Measurements from ENCODE around the gene C8G.
A peak's percentile ranks its signal among the peaks of the same experiment; 100 is the strongest.

The C8G gene

GRCh38 chr9:136982232-136983051 is 37.4 kb downstream of the C8G start, which contains the start of gene LCNL1:
Gene LCNL1 (plus strand): TSS chr9:136982993. CDS start chr9:136983587, 594 bp downstream.
- no peak for DNase-seq (ENCODE audit: low spot score)

GRCh38 chr9:136983167-136983566 is 38.1 kb downstream of the C8G start:
- no peak for DNase-seq (ENCODE audit: low spot score)

GRCh38 chr9:136983656-136984314 is 38.7 kb downstream of the C8G start:
- no peak for DNase-seq (ENCODE audit: low spot score)

- no peak for DNase-seq (ENCODE audit: low spot score)
These were observed 39.5 kb downstream of the C8G start for GRCh38 chr9:136984464-136985026.

GRCh38 chr9:136985027-136985602 is 40.1 kb downstream of the C8G start:
- DNase-seq (ENCODE audit: low spot score) = no peak

GRCh38 chr9:136985853-136986252 is 40.8 kb downstream of the C8G start:
- DNase-seq (ENCODE audit: low spot score) = no peak

- no peak for DNase-seq (ENCODE audit: low spot score)
These were observed 43.8 kb downstream of the C8G start for GRCh38 chr9:136988872-136989271.

GRCh38 chr9:136990242-136990911 is 45.3 kb downstream of the C8G start:
- no peak for DNase-seq (ENCODE audit: low spot score)

GRCh38 chr9:136991993-136992818 is 47.2 kb downstream of the C8G start, which contains the start of gene PAXX:
Gene PAXX (plus strand): TSS chr9:136992422. CDS start chr9:136992444, 22 bp downstream.
- DNase-seq (ENCODE audit: low spot score) = peak; percentile 99

GRCh38 chr9:136992819-136993369 is 47.9 kb downstream of the C8G start:
- DNase-seq (ENCODE audit: low spot score) = no peak

- DNase-seq (ENCODE audit: low spot score) = no peak
These were observed 49.3 kb downstream of the C8G start for GRCh38 chr9:136994180-136994887.

GRCh38 chr9:136994888-136995230 is 49.8 kb downstream of the C8G start:
- peak; percentile 80 for DNase-seq (ENCODE audit: low spot score)

GRCh38 chr9:136995362-136995761 is 50.3 kb downstream of the C8G start:
- no peak for DNase-seq (ENCODE audit: low spot score)

GRCh38 chr9:136995772-136996311 is 50.8 kb downstream of the C8G start:
- no peak for DNase-seq (ENCODE audit: low spot score)
